Endothelial cell of umbilical vein (primary cell): ENCODE results near the gene NT5M. TPM values are rescaled to one million over a fixed set of nuclear protein-coding genes. Genes with fewer than 3 reads are reported as not detected.

Source experiments
- BruUV-seq: library from RNA; stranded (reverse); fragments of 400-500 nt; replicated peaks from 2 replicates; lab custom pipeline; 2021; lab: Mats Ljungman, UMichigan
- CTCF ChIA-PET: fragments of 300-600, 350-600 bp; sonication (Branson Sonifier 250); formaldehyde crosslinking; loops from one replicate; lab custom pipeline; 2021; ENCODE audit warnings: antibody characterized with exemption, inconsistent platforms; lab: Charles Lee
- POLR2A ChIA-PET: fragments of 300-600, 350-600 bp; sonication (Branson Sonifier 250); formaldehyde crosslinking; loops from one replicate; lab custom pipeline; 2021; ENCODE audit warnings: antibody characterized with exemption, inconsistent platforms; lab: Charles Lee
- DNase-seq: peaks from one replicate; pipeline ENCODE4 v3.0.0-alpha.2; 2011; ENCODE audit warnings: low read depth, low spot score
- FAIRE-seq: peaks from 2 replicates; lab custom pipeline; 2011; peaks lifted over from hg19 to GRCh38; lab: Jason Lieb, UNC
- H2AFZ ChIP-seq: 2 replicates; pipeline ENCODE4 v1.6.0; 2012; ENCODE audit warnings: low read depth, low read length, control low read depth, inconsistent platforms
- H3K27ac ChIP-seq: 2 replicates; pipeline ENCODE4 v1.5.1; 2011; ENCODE audit warnings: low read depth, mild to moderate bottlenecking, control low read depth, low read length, moderate library complexity; ENCODE audit not compliant: insufficient read depth
- H3K27me3 ChIP-seq, 2 experiments: 2 replicates each; pipeline versions ENCODE4 v1.6.0 to v1.6.1; 2011; ENCODE audit warnings: low read length in 2 of 2, mixed read lengths in 1 of 2; ENCODE audit not compliant: control insufficient read depth in 2 of 2, insufficient read depth in 2 of 2
- H3K36me3 ChIP-seq, 2 experiments: 2 replicates in 1 of 2; 3 replicates in 1 of 2; pipeline ENCODE4 v1.5.1; 2011; ENCODE audit warnings: low read length in 2 of 2, mild to moderate bottlenecking in 1 of 2, moderate library complexity in 1 of 2; ENCODE audit not compliant: control insufficient read depth in 2 of 2, insufficient read depth in 2 of 2; ENCODE audit errors: extremely low read depth in 1 of 2
- H3K4me1 ChIP-seq: 3 replicates; pipeline ENCODE4 v1.5.1; 2011; ENCODE audit warnings: mild to moderate bottlenecking, low read length; ENCODE audit not compliant: control insufficient read depth, insufficient read depth; ENCODE audit errors: extremely low read depth
- H3K4me2 ChIP-seq: 2 replicates; pipeline ENCODE4 v1.6.1; 2011; ENCODE audit warnings: low read length, control low read depth, mixed read lengths; ENCODE audit not compliant: insufficient read depth
- H3K4me3 ChIP-seq, 3 experiments: fragments of 200-600 bp in 1 of 3; sonication (generic), shearing (Covaris generic) in 1 of 3; replicated peaks in 1 of 3; 2 replicates each; pipeline ENCODE4 v1.5.1; 2011 to 2016; ENCODE audit warnings: control low read depth in 3 of 3, low read length in 3 of 3, mild to moderate bottlenecking in 2 of 3, inconsistent platforms in 1 of 3, low read depth in 1 of 3, moderate library complexity in 1 of 3; ENCODE audit not compliant: insufficient read depth in 1 of 3
- H3K79me2 ChIP-seq: 2 replicates; pipeline ENCODE4 v1.6.0; 2012; ENCODE audit warnings: low read length, inconsistent platforms; ENCODE audit not compliant: control insufficient read depth, insufficient read depth
- H3K9ac ChIP-seq: replicated peaks from 2 replicates; pipeline ENCODE3; 2011; ENCODE audit warnings: low read length, control low read depth; ENCODE audit not compliant: insufficient read depth; ENCODE audit errors: extremely low read depth
- H3K9me1 ChIP-seq: replicated peaks from 3 replicates; pipeline ENCODE4 v1.6.0; 2011; ENCODE audit warnings: mild to moderate bottlenecking, low read length; ENCODE audit not compliant: control insufficient read depth, insufficient read depth; ENCODE audit errors: extremely low read depth
- H3K9me3 ChIP-seq: replicated peaks from 2 replicates; pipeline ENCODE4 v1.5.1; 2012; ENCODE audit warnings: low read length, inconsistent platforms; ENCODE audit not compliant: control insufficient read depth, insufficient read depth
- H4K20me1 ChIP-seq: replicated peaks from 2 replicates; pipeline ENCODE3; 2011; ENCODE audit warnings: mild to moderate bottlenecking, low read length; ENCODE audit not compliant: control insufficient read depth, insufficient read depth; ENCODE audit errors: extremely low read depth
- CTCF ChIP-seq, 2 donors: IDR thresholded peaks; 1 replicate in 1 of 2; 2 replicates in 1 of 2; pipeline ENCODE4 v1.5.1; 2011; ENCODE audit warnings: low read length in 2 of 2, mild to moderate bottlenecking in 2 of 2, moderate library complexity in 2 of 2, control low read depth in 1 of 2, inconsistent platforms in 1 of 2, low read depth in 1 of 2; ENCODE audit not compliant: insufficient read depth in 1 of 2; ENCODE audit errors: extremely low read depth in 1 of 2
- EZH2 ChIP-seq: IDR thresholded peaks from 2 replicates; pipeline ENCODE4 v1.6.1; 2012; ENCODE audit warnings: borderline replicate concordance, low read depth, mild to moderate bottlenecking, moderate library complexity, low read length, inconsistent platforms; ENCODE audit not compliant: severe bottlenecking
- FOS ChIP-seq: IDR thresholded peaks from 2 replicates; pipeline ENCODE4 v1.6.1; 2011; ENCODE audit warnings: mild to moderate bottlenecking, low read length, moderate library complexity, borderline replicate concordance; ENCODE audit not compliant: insufficient read depth
- GATA2 ChIP-seq: IDR thresholded peaks from 2 replicates; pipeline ENCODE4 v1.7.0; 2011; ENCODE audit warnings: low read depth, mild to moderate bottlenecking, moderate library complexity, mixed read lengths, low read length; ENCODE audit not compliant: insufficient read length, insufficient read depth
- JUN ChIP-seq: IDR thresholded peaks from 2 replicates; pipeline ENCODE4 v1.6.1; 2011; ENCODE audit warnings: borderline replicate concordance, low read depth; ENCODE audit not compliant: insufficient read length, insufficient read depth
- MAX ChIP-seq: IDR thresholded peaks from 2 replicates; pipeline ENCODE4 v1.6.1; 2011; ENCODE audit not compliant: insufficient read depth, insufficient read length
- MYC ChIP-seq: IDR thresholded peaks from one replicate; pipeline ENCODE4 v1.6.1; 2011; ENCODE audit warnings: mild to moderate bottlenecking, low read depth, low read length
- POLR2A ChIP-seq: IDR thresholded peaks from 2 replicates; pipeline ENCODE4 v1.6.1; 2012; ENCODE audit warnings: low read depth, mild to moderate bottlenecking, control low read depth, low read length
- POLR2AphosphoS5 ChIP-seq: IDR thresholded peaks from 2 replicates; pipeline ENCODE4 v1.6.1; 2012; ENCODE audit warnings: low read depth, mild to moderate bottlenecking, control low read depth, low read length, moderate library complexity; ENCODE audit not compliant: insufficient read depth
- dilution Hi-C: fragments of 300-500 bp; cut with MboI; formaldehyde crosslinking; loops from one replicate; pipeline ENCODE4 v1.15.0; 2019; ENCODE audit warnings: low sequenced_read_pairs; ENCODE audit not compliant: extremely low pct_ligation_motif_present
- intact Hi-C: fragments of 100-400 bp; cut with micrococcal nuclease; formaldehyde crosslinking; loops from one replicate; pipeline ENCODE4 v1.10.0; 2022
- polyA plus RNA-seq, 4 experiments: library from polyadenylated mRNA; depleted of rRNA in 3 of 4; stranded (reverse) in 3 of 4; unstranded in 1 of 4; fragments of >200 nt; gene quantifications; 2 replicates each; pipeline versions ENCODE4 v1.2.1 to v1.2.3, GENCODE V29; 2011 to 2012; ENCODE audit warnings: missing spikeins in 1 of 4
- total RNA-seq: library from RNA; stranded (reverse); gene quantifications from 2 replicates; pipeline ENCODE4 v1.2.3, GENCODE V29; 2021

NT5M gene
- total and polyA plus RNA-seq, 2 donors (not counting 3 experiments of a cell fraction or from before 2014, with no cell fraction given), result 0.91 to 3.0 TPM

- no peak for FAIRE-seq
- Histone ChIP-seq H3K9me3 (no peaks in the 10 kb centered on the region), H3K79me2 (no peaks in the 10 kb centered on the region), H3K27ac (no peak overlapping the region), H3K9ac (no peak overlapping the region), H2AFZ (no peak overlapping the region), H3K36me3 (peaks cover 16 to 21% of the 10 kb centered on the region in 2 experiments), H3K4me2 (no peak overlapping the region), H4K20me1 (no peaks in the 10 kb centered on the region), H3K9me1 (no peaks in the 10 kb centered on the region), H3K4me1 (no peaks in the 10 kb centered on the region), H3K27me3 (no peaks in the 10 kb centered on the region), H3K4me3 (no peak overlapping the region)
- TF ChIP-seq EZH2 (no peak), MYC (no peak), POLR2AphosphoS5 (no peak), JUN (no peak), GATA2 (no peak), POLR2A (no peak), CTCF (IDR thresholded peaks at IDR 0.05; ENCODE audit: extremely low read depth in 1 of 2, insufficient read depth in 1 of 2, low read depth in 1 of 2, low read length in 2 of 2) (no peak), MAX (no peak), FOS (no peak)
- intact Hi-C loops (no loop called here), dilution Hi-C loops (no loop called here)
- ChIA-PET POLR2A (no interaction called here), CTCF (interaction anchor here (0.6 to 1.6 kb wide), 4 partner anchors 10 to 33 kb away, joined by 3 to 7 read pairs (median 4); partner anchors contain the start of gene FLCN)
- DNase-seq, result no peak
- BruUV-seq, result no TSS peak
Measured at GRCh38 chr17:17258998-17259397, 44.2 kb upstream of the NT5M start.
